OCI-LY7 (cell line): ENCODE results near the gene IMMP2L. TPM values are rescaled to one million over a fixed set of nuclear protein-coding genes. Genes with fewer than 3 reads are reported as not detected.

Source experiments
- BruUV-seq: library from RNA; stranded (reverse); fragments of 400-500 nt; replicated peaks from 2 replicates; lab custom pipeline; 2021; lab: Mats Ljungman, UMichigan
- CTCF ChIA-PET: fragments of 300-600 bp; sonication (Branson Sonifier 250); formaldehyde crosslinking; loops from one replicate; lab custom pipeline; 2022; ENCODE audit warnings: antibody characterized with exemption; ENCODE audit not compliant: unreplicated experiment; lab: Charles Lee
- POLR2A ChIA-PET: fragments of 300-600 bp; sonication (Branson Sonifier 250); formaldehyde crosslinking; loops from one replicate; lab custom pipeline; 2022; ENCODE audit warnings: antibody characterized with exemption; lab: Charles Lee
- DNase-seq: peaks from one replicate; pipeline ENCODE4 v3.0.0-alpha.2; 2015; ENCODE audit warnings: low spot score
- H2AFZ ChIP-seq: fragments of 200-600 bp; sonication (generic), shearing (Covaris generic); 2 replicates; pipeline ENCODE4 v1.6.1; 2014; ENCODE audit warnings: mild to moderate bottlenecking, antibody characterized with exemption, low read length, moderate library complexity
- H3K27ac ChIP-seq: fragments of 200-600 bp; sonication (generic); 2 replicates; pipeline ENCODE4 v1.5.1; 2014; ENCODE audit warnings: mixed run types, low read depth, mild to moderate bottlenecking, moderate library complexity, low read length, inconsistent platforms; ENCODE audit not compliant: poor library complexity, severe bottlenecking
- H3K36me3 ChIP-seq: fragments of 200-600 bp; sonication (generic); 2 replicates; pipeline ENCODE4 v1.6.1; 2014; ENCODE audit warnings: mild to moderate bottlenecking, antibody characterized with exemption, low read length, moderate library complexity, mixed read lengths; ENCODE audit not compliant: insufficient read depth
- H3K4me1 ChIP-seq: fragments of 200-600 bp; sonication (generic); 2 replicates; pipeline ENCODE4 v1.5.1; 2014; ENCODE audit warnings: mild to moderate bottlenecking, low read length; ENCODE audit not compliant: insufficient read depth, poor library complexity, severe bottlenecking
- H3K4me2 ChIP-seq: fragments of 200-600 bp; sonication (generic); 2 replicates; pipeline ENCODE4 v1.6.1; 2014; ENCODE audit warnings: mild to moderate bottlenecking, low read length
- H3K4me3 ChIP-seq: fragments of 200-600 bp; sonication (generic); 2 replicates; pipeline ENCODE4 v1.5.1; 2014; ENCODE audit warnings: mild to moderate bottlenecking, low read depth, low read length; ENCODE audit not compliant: poor library complexity, severe bottlenecking
- H3K79me2 ChIP-seq: fragments of 200-600 bp; sonication (generic); 2 replicates; pipeline ENCODE4 v1.6.1; 2016; ENCODE audit warnings: low read depth, mild to moderate bottlenecking, low read length, moderate library complexity, mixed read lengths; ENCODE audit not compliant: insufficient read depth
- H3K9me2 ChIP-seq: fragments of 200-600 bp; sonication (generic); 2 replicates; pipeline ENCODE4 v1.6.1; 2016; ENCODE audit warnings: mild to moderate bottlenecking, low read length, mixed read lengths; ENCODE audit not compliant: insufficient read depth
- H3K9me3 ChIP-seq: fragments of 200-600 bp; sonication (generic); 2 replicates; pipeline ENCODE4 v1.6.1; 2014; ENCODE audit warnings: mild to moderate bottlenecking, mixed run types, low read length, mixed read lengths
- H4K20me1 ChIP-seq: fragments of 200-600 bp; sonication (generic); 2 replicates; pipeline ENCODE4 v1.6.1; 2014; ENCODE audit warnings: mild to moderate bottlenecking, antibody characterized with exemption, low read length, moderate library complexity, mixed read lengths; ENCODE audit not compliant: insufficient read depth
- CTCF ChIP-seq: fragments of 200-600 bp; sonication (generic); conservative IDR thresholded peaks from 2 replicates; pipeline ENCODE4 v1.5.1; 2014; ENCODE audit warnings: mild to moderate bottlenecking, antibody characterized with exemption, low read length, moderate library complexity, mixed read lengths
- EZH2phosphoT487 ChIP-seq: fragments of 200-600 bp; sonication (generic); IDR thresholded peaks from 2 replicates; pipeline ENCODE4 v1.6.1; 2018; ENCODE audit warnings: low read depth, borderline replicate concordance, mild to moderate bottlenecking, mixed run types, antibody characterized with exemption, low read length, moderate library complexity, mixed read lengths
- intact Hi-C: fragments of 100-400 bp; cut with micrococcal nuclease; formaldehyde crosslinking; loops from one replicate; pipeline ENCODE4 v1.10.0; 2022; ENCODE audit not compliant: unreplicated experiment
- total RNA-seq, 2 experiments: library from RNA; depleted of rRNA in 1 of 2; stranded (reverse); fragments of >200 nt in 1 of 2; shearing (Covaris generic) in 1 of 2; gene quantifications; 2 replicates each; pipeline ENCODE4 v1.2.3, GENCODE V29; 2014 to 2022

IMMP2L gene
- total RNA-seq, 2 experiments from 2014 or later: 8.0 to 25.4 TPM

DNA sequence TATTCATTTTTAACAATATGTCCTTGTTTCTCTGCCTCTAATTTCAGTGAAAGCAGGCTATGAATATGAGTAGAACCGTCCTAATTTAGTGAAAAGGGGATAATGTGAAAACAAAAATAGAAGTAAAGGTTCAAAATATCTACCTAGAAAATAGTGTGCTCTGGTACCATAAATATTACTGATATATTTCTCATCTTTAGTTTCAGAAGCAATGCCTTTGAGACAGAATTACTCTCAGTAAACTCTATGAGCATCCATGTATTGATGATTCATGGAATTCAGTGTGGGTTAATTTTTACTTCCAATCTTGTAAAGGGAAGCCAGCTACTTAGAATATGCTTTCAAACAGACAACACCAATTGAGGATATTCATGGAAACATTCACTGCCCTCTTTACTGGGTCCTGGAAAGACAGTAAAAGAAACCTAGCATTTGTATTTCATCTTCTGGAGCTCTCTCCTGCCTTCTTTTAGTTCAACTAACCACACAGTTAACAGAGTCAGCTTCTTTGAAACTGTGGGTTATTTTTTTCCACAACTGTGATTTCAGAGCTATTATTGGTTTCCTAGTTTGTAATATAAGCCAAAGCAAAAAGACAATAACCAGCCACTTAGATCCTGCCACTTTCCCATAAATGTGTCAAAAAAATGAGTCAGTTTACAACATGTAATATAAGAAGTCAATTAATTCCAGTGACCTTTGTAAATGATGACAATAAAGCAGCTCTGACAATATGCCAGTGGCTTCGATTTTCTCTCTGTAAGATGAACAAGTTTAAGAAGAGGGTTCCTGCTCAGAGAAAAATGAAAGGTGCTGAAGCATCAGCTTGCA lies 469.7 kb downstream of the IMMP2L start:
- no peaks in the 10 kb centered on the region for H3K4me1 ChIP-seq
- peak overlapping the region; percentile 34; the same call in 1 of the 2 replicates for H3K4me2 ChIP-seq
- BruUV-seq: no TSS peak
- no peaks in the 10 kb centered on the region for H3K36me3 ChIP-seq
- TF ChIP-seq CTCF (no peak), EZH2phosphoT487 (no peak)
- no peak overlapping the region for H3K4me3 ChIP-seq
- H3K9me2 ChIP-seq: no peaks in the 10 kb centered on the region
- POLR2A ChIA-PET: no interaction called here
- no peaks in the 10 kb centered on the region for H3K9me3 ChIP-seq
- no peaks in the 10 kb centered on the region for H4K20me1 ChIP-seq
- H3K27ac ChIP-seq: no peak overlapping the region
- DNase-seq: no peak
- H3K79me2 ChIP-seq: no peaks in the 10 kb centered on the region
- intact Hi-C loops: loop anchor here (5.0 kb wide), 1 partner anchor 470 kb away; the partner anchor contains the start of gene IMMP2L
- CTCF ChIA-PET: no interaction called here
- no peak overlapping the region for H2AFZ ChIP-seq

GRCh38 chr7:111091593-111092358 lies 470.5 kb downstream of the IMMP2L start:
- intact Hi-C loops: loop anchor here (2.0 to 5.0 kb wide), 2 partner anchors 471 to 643 kb away; partner anchors contain the start of gene IMMP2L
- Histone ChIP-seq H4K20me1 (no peaks in the 10 kb centered on the region), H3K9me3 (no peaks in the 10 kb centered on the region), H3K79me2 (no peaks in the 10 kb centered on the region), H2AFZ (no peak overlapping the region), H3K27ac (no peak overlapping the region), H3K36me3 (no peaks in the 10 kb centered on the region), H3K4me3 (no peak overlapping the region), H3K9me2 (no peaks in the 10 kb centered on the region), H3K4me1 (no peaks in the 10 kb centered on the region), H3K4me2 (peak overlapping the region; percentile 34; the same call in 1 of the 2 replicates)
- POLR2A ChIA-PET: no interaction called here
- BruUV-seq: no TSS peak
- no peak for TF ChIP-seq EZH2phosphoT487
- TF ChIP-seq CTCF: no peak
- CTCF ChIA-PET: no interaction called here
- DNase-seq: no peak
